Measurements from ENCODE around the gene PRELP. TPM values are rescaled to one million over a fixed set of nuclear protein-coding genes. Genes with fewer than 3 reads are reported as not detected.

PRELP gene
- total and polyA plus RNA-seq, 10 donors = 4.9 to 50.3 (median 29.2) TPM

DNA sequence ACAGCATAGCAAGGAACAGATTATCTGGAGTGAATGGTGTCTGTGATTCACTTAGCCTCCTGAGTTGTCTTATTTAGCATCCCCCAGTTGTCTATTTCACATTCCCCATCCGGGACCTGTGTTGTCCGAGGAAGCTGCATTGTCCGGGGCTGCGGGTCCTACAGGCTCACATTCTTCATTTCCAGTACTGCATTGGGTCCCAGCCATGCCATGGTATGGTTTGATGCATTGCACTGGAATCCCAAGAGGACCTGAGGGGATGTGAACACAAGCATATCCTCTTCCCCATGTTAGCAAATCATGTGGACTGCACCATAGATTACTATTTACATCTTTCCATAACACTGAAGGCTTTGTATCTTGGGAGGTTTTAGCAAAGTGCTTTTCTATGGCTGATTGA lies 48.2 kb upstream of the PRELP start:
- peaks cover 0 to 16% (median 3%) of the 10 kb centered on the region in 6 donors for H3K4me1 ChIP-seq
- H3K27ac ChIP-seq = no peak overlapping the region
- 80 to 90% (median 86%) methylated on average over 4 of the region's 4 CpGs for WGBS, 5 donors
- H3K36me3 ChIP-seq = no peaks in the 10 kb centered on the region
- TF ChIP-seq, protein P1, sequence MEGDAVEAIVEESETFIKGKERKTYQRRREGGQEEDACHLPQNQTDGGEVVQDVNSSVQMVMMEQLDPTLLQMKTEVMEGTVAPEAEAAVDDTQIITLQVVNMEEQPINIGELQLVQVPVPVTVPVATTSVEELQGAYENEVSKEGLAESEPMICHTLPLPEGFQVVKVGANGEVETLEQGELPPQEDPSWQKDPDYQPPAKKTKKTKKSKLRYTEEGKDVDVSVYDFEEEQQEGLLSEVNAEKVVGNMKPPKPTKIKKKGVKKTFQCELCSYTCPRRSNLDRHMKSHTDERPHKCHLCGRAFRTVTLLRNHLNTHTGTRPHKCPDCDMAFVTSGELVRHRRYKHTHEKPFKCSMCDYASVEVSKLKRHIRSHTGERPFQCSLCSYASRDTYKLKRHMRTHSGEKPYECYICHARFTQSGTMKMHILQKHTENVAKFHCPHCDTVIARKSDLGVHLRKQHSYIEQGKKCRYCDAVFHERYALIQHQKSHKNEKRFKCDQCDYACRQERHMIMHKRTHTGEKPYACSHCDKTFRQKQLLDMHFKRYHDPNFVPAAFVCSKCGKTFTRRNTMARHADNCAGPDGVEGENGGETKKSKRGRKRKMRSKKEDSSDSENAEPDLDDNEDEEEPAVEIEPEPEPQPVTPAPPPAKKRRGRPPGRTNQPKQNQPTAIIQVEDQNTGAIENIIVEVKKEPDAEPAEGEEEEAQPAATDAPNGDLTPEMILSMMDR (IDR thresholded peaks at IDR 0.05 in 8 of 11, conservative IDR thresholded peaks at IDR 0.05 in 3 of 11) = no peak
- TF ChIP-seq POLR2A (IDR thresholded peaks at IDR 0.05) (no peak), POLR2AphosphoS5 (IDR thresholded peaks at IDR 0.05) (no peak)
- DNase-seq = no peak
- peaks cover 0 to 33% (median 0%) of the 10 kb centered on the region in 7 donors for H3K27me3 ChIP-seq (replicated peaks in 1 of 7)
- H3K9me3 ChIP-seq = no peaks in the 10 kb centered on the region
- intact Hi-C loops (cut with DNase I; ENCODE audit: low total_unique reads) = no loop called here
- no peak overlapping the region for H3K4me3 ChIP-seq

DNA sequence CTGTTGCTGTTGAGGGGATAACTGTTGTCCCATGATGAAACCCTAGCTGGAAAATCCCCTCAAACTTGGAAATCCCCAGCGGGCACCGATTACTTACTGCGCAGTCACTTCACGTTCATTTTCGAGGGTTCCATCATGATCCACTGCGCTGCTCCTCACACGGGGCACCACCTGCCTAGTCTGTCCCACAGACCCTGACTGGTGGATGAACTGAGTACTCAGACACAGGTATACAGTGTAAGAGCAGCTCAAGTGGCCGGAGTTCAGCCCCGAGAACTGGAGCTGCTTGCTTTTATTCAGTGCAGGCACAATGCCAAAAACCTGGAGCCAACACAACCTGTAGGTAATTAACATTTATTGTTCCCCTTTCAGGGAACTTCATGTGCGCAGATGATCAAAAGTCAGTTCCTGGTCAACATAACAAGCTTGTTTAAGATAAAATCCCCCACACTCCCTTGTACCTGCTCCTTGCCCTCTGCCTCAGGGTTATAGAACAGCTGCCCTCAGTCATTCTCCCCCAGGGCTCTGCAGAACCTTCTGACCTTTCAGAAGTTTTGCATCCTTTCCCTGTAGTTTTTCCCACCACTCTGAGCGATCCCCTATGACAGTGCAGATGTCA lies 46.5 kb upstream of the PRELP start:
- Histone ChIP-seq H3K27me3 (replicated peaks in 1 of 7) (peaks cover 0 to 26% (median 0%) of the 10 kb centered on the region in 7 donors), H3K27ac (no peak overlapping the region), H3K4me1 (peaks cover 0 to 16% (median 3%) of the 10 kb centered on the region in 6 donors), H3K36me3 (no peaks in the 10 kb centered on the region), H3K9me3 (no peaks in the 10 kb centered on the region), H3K4me3 (no peak overlapping the region)
- intact Hi-C loops (cut with DNase I; ENCODE audit: low total_unique reads) = no loop called here
- DNase-seq = no peak
- TF ChIP-seq, protein P1 (IDR thresholded peaks at IDR 0.05 in 8 of 11, conservative IDR thresholded peaks at IDR 0.05 in 3 of 11) = no peak
- TF ChIP-seq POLR2A (IDR thresholded peaks at IDR 0.05) (no peak), POLR2AphosphoS5 (IDR thresholded peaks at IDR 0.05) (no peak)
- 42 to 65% (median 55%) methylated on average over 11 of the region's 11 CpGs for WGBS, 5 donors

DNA sequence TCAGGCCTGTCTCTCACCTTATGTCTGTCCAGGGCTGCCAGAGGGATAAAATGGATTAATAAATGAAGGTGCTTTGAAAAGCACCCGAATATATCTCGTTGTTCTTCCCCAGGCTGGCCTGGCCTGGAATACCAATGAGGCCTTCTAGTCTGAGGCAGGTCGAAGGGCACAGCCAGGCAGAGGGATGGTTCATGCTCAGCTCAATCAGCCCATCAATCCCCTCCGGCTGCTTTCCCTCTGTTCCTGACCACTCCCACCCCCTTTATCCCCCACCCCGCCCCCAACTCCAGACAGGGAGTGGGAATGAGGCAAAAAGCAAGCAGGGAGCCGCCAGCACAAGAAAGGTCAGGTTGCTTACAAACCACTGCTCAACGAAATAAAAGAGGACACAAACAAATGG lies 40.0 kb upstream of the PRELP start:
- Histone ChIP-seq H3K4me3 (no peak overlapping the region), H3K9me3 (no peaks in the 10 kb centered on the region), H3K27me3 (replicated peaks in 1 of 7) (peaks cover 0 to 7% (median 0%) of the 10 kb centered on the region in 7 donors), H3K27ac (no peak overlapping the region), H3K4me1 (peaks cover 0 to 15% (median 0%) of the 10 kb centered on the region in 6 donors), H3K36me3 (no peaks in the 10 kb centered on the region)
- no peak for DNase-seq
- TF ChIP-seq, protein P1 (IDR thresholded peaks at IDR 0.05 in 8 of 11, conservative IDR thresholded peaks at IDR 0.05 in 3 of 11) = no peak
- TF ChIP-seq POLR2AphosphoS5 (IDR thresholded peaks at IDR 0.05) (no peak), POLR2A (IDR thresholded peaks at IDR 0.05) (no peak)
- intact Hi-C loops (cut with DNase I; ENCODE audit: low total_unique reads) = no loop called here
- WGBS, 5 donors = 81 to 93% (median 88%) methylated on average over 7 of the region's 7 CpGs

DNA sequence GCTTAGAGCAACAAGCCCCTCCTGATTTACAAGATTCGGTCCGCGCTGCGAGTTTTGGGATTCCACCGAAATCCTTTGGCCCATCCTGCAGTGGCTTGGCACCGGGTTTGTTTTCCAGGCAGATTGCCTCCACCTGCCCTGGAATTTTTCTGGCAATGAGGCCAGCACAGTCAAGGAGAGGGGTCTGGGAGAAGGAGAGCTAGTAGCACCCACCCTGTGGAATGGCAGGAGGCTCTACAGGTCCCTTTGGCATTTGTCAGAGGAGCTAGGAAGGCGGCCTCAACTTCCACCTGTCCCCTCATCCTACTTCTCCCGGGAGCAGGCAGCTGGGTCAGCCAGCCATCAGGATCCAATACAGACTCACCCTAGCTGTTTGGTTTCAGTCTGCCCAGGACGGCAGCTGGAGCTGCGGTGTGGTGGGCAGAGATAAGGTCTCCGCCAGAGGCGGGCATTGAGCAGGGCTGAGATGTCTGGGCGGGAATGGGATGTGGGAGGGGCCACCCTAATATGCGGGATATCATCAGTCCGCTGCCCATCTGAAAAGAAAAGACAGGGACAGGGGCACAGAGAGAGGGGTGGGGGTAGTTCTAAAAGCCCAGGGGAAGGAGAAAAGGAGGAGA lies 37.8 kb upstream of the PRELP start:
- TF ChIP-seq POLR2AphosphoS5 (IDR thresholded peaks at IDR 0.05) = no peak
- no peak for TF ChIP-seq POLR2A (IDR thresholded peaks at IDR 0.05)
- TF ChIP-seq, protein P1 (IDR thresholded peaks at IDR 0.05 in 8 of 11, conservative IDR thresholded peaks at IDR 0.05 in 3 of 11) = no peak
- intact Hi-C loops (cut with DNase I; ENCODE audit: low total_unique reads) = no loop called here
- Histone ChIP-seq H3K27me3 (replicated peaks in 1 of 7) (peaks cover 0 to 18% (median 0%) of the 10 kb centered on the region in 7 donors), H3K4me1 (peaks cover 0 to 15% (median 0%) of the 10 kb centered on the region in 6 donors), H3K9me3 (no peaks in the 10 kb centered on the region), H3K27ac (no peak overlapping the region), H3K36me3 (no peaks in the 10 kb centered on the region), H3K4me3 (no peak overlapping the region)
- 87 to 92% (median 89%) methylated on average over 14 to 15 of the region's 15 CpGs for WGBS, 5 donors
- DNase-seq = no peak

All from spleen (tissue), 11 donors.